Osteocyte (in vitro differentiated cells): Measurements from ENCODE around the gene UMODL1. TPM values are rescaled to one million over a fixed set of nuclear protein-coding genes. Genes with fewer than 3 reads are reported as not detected.

ENCODE experiments used
- DNase-seq: peaks from one replicate; pipeline ENCODE4 v3.0.0; 2021; ENCODE audit warnings: mixed read lengths; ENCODE audit not compliant: unreplicated experiment; ENCODE audit errors: extremely low spot score
- H3K27ac Mint-ChIP-seq: one replicate; pipeline ENCODE4 v1.8.0; 2021; ENCODE audit warnings: mild to moderate bottlenecking, mixed read lengths; ENCODE audit not compliant: unreplicated experiment
- H3K27me3 Mint-ChIP-seq: one replicate; pipeline ENCODE4 v1.8.0; 2021; ENCODE audit warnings: mixed read lengths; ENCODE audit not compliant: unreplicated experiment
- H3K36me3 Mint-ChIP-seq: one replicate; pipeline ENCODE4 v1.8.0; 2021; ENCODE audit warnings: mixed read lengths; ENCODE audit not compliant: unreplicated experiment
- H3K4me1 Mint-ChIP-seq: one replicate; pipeline ENCODE4 v1.8.0; 2021; ENCODE audit warnings: mixed read lengths; ENCODE audit not compliant: unreplicated experiment
- H3K4me3 Mint-ChIP-seq: one replicate; pipeline ENCODE4 v1.8.0; 2021; ENCODE audit warnings: mild to moderate bottlenecking, moderate library complexity, mixed read lengths; ENCODE audit not compliant: unreplicated experiment
- H3K9me3 Mint-ChIP-seq: one replicate; pipeline ENCODE4 v1.8.0; 2021; ENCODE audit warnings: mixed read lengths; ENCODE audit not compliant: unreplicated experiment
- total RNA-seq: library from RNA; stranded (reverse); gene quantifications from 2 replicates; pipeline ENCODE4 v1.2.1, GENCODE V29; 2021
- TF ChIP-seq, protein P1 (sequence below): fragments of 200-600 bp; sonication (generic); IDR thresholded peaks from 2 replicates; pipeline ENCODE4 v1.5.0; 2021; ENCODE audit warnings: antibody characterized with exemption, mild to moderate bottlenecking, moderate library complexity

Gene UMODL1
- total RNA-seq, 1 donor from 2014 or later: not detected

DNA sequence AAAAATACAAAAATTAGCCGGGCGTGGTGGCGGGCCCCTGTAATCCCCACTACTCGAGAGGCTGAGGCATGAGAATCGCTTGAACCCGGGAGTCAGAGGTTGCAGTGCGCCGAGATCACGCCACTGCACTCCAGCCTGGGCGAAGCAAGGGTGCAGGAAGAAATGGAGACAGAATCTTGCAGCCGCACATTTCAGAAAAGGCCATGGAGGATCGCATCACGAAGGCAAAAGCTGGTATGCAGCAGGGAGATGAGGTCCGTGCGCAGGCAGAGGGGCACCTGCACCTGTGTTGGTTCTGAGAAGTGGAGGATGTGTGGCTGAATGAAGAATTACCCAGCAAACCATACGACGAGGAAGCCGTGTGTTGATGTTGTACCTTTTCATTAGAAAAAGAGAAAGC, 94.8 kb downstream of the UMODL1 start:
- TF ChIP-seq, protein P1, sequence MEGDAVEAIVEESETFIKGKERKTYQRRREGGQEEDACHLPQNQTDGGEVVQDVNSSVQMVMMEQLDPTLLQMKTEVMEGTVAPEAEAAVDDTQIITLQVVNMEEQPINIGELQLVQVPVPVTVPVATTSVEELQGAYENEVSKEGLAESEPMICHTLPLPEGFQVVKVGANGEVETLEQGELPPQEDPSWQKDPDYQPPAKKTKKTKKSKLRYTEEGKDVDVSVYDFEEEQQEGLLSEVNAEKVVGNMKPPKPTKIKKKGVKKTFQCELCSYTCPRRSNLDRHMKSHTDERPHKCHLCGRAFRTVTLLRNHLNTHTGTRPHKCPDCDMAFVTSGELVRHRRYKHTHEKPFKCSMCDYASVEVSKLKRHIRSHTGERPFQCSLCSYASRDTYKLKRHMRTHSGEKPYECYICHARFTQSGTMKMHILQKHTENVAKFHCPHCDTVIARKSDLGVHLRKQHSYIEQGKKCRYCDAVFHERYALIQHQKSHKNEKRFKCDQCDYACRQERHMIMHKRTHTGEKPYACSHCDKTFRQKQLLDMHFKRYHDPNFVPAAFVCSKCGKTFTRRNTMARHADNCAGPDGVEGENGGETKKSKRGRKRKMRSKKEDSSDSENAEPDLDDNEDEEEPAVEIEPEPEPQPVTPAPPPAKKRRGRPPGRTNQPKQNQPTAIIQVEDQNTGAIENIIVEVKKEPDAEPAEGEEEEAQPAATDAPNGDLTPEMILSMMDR: no peak
- H3K27ac Mint-ChIP-seq: no peak overlapping the region
- no peaks in the 10 kb centered on the region for H3K9me3 Mint-ChIP-seq
- peak; percentile 69 for DNase-seq
- H3K4me1 Mint-ChIP-seq: peaks cover 4% of the 10 kb centered on the region
- H3K36me3 Mint-ChIP-seq: no peaks in the 10 kb centered on the region
- no peak overlapping the region for H3K4me3 Mint-ChIP-seq
- peaks cover 35% of the 10 kb centered on the region for H3K27me3 Mint-ChIP-seq

DNA sequence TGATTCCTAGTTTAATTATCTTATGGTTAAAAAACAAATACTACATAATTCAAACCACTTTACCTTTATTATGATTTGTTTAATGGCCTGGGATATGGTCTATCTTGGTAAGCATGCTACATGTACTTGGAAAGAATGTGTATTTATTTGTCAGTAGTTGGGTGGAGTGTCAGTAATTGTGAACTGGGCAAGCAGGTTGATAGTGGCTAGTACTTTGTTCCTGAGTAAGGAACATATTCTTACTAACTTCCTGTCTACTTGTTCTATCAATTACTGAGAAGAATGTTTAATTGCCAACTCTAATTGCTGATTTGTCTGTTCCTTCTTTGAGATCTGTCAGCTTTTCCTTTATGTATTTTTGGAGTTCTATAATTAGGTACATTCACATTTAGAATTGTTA, 98.6 kb downstream of the UMODL1 start:
- TF ChIP-seq, protein P1: no peak
- Mint-ChIP-seq H3K27me3 (peaks cover 43% of the 10 kb centered on the region), H3K4me3 (no peak overlapping the region), H3K9me3 (no peaks in the 10 kb centered on the region), H3K4me1 (no peaks in the 10 kb centered on the region), H3K27ac (no peak overlapping the region), H3K36me3 (no peaks in the 10 kb centered on the region)
- no peak for DNase-seq

DNA sequence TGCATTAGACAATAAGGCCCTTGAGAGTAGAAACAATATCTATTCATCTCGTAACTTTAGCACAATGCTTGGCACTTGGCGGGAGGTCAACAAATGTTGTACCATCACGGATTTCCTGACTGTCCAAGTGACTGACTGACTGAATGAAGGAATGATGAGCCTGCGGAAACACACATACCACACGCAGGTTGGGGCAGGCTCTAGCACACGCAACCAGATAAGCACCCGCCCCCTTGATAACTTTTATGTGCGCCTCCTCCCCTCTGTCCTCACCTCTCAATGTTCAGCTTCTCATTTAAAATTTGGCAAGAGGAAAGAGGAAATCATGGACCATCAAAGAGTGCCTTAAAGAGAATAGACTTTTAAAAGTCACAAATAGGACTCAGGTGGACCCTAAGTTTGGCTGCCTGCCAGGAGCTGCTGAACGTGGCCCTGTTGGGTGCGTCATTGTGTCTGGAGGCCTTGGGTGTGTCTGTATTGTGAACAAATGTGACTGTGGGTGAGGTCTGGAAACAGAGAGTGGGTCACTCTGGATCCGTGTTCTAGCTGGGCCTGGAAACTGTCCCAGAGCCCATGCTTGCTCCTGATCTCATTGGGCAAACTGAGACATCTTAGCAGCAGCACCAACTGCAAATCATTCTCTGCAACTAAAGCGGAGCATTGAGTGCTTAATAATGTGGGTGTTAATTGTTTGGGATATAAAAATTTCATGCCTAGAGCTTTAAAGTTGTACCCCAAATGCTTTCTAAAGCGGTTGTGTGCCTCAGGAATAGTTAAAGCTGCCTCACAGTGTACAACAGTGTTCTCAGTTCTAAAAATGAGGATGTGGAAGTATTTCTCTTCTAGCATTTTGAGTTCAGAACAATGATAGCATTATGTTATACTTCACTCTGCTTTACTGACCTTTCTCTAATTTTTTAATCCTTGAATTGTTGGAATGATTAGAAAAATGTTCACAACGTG, 100.3 kb downstream of the UMODL1 start:
- TF ChIP-seq, protein P1: no peak
- Mint-ChIP-seq H3K4me1 (no peaks in the 10 kb centered on the region), H3K27ac (no peak overlapping the region), H3K27me3 (peaks cover 45% of the 10 kb centered on the region), H3K4me3 (no peak overlapping the region), H3K36me3 (no peaks in the 10 kb centered on the region), H3K9me3 (no peaks in the 10 kb centered on the region)
- peak; percentile 68 for DNase-seq

DNA sequence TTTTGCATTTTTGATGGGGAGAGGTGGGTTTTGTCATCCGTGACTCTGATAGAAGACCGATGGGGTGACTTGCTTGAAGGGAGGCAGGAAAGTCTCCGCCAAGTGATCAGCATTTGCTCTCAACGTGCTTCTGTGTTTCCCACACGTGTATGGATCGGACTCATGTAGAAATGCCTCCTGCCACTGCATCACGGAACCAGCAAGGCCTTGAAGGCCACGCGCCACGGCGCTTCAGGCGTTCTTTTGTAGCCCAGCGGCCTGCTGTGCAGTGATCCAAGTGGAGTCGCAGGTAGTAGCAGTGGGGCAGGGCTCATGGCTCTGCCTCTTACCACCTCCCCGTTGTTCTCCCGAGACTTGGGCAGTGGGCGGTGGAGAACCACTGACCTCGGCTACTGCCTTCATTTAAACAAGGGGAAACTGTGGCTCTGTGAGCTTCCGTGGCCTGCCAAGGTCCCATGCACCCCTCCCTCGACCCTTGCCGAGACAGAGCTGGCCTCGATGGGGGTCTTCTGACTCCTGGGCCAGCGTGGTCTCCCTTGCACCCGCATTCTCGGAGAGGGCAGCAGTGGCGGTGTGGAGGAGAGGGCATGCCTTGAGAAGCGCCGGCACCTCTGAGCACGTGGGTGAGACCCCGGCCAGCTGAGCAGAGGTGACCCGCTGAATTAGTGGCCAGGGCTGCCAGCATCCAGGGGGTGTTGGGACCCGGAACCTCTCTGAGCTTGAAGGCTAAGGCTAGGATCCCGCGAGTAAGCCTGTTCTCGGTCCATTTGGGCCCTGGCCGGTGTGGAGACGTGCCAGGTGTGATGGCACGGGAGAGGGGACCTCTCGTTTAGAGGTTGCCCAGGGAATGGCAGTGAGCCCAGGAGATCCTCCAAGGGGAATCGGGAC, 101.7 kb downstream of the UMODL1 start:
- TF ChIP-seq, protein P1: no peak
- Mint-ChIP-seq H3K9me3 (no peaks in the 10 kb centered on the region), H3K36me3 (no peaks in the 10 kb centered on the region), H3K4me1 (peaks cover 1% of the 10 kb centered on the region), H3K4me3 (no peak overlapping the region), H3K27me3 (peaks cover 56% of the 10 kb centered on the region), H3K27ac (no peak overlapping the region)
- peak; percentile 75 for DNase-seq

DNA sequence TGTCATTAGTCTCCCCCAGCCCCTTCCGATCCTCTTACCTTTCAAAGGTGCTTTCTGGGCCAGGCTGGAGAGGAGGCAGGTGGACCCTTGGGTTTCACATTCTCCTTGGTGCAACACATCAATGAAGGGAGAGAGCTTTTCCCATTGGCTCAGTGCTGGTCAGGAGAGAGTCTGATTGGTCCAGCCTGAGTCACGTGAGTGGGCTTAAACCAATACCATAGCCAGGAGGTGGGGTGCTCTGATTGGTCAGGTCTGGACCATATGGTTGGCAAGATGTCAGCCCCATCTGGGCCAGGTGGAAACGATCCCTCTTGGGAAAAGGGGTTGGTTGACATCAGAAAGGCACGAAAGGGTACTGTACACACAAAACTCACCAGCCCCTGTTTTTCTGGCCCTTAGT, 103.1 kb downstream of the UMODL1 start:
- Mint-ChIP-seq H3K27me3 (peaks cover 59% of the 10 kb centered on the region), H3K4me3 (no peak overlapping the region), H3K36me3 (no peaks in the 10 kb centered on the region), H3K9me3 (no peaks in the 10 kb centered on the region), H3K27ac (no peak overlapping the region), H3K4me1 (peaks cover 1% of the 10 kb centered on the region)
- TF ChIP-seq, protein P1: no peak
- peak; percentile 51 for DNase-seq
